Lung (tissue), 12 donors: Measurements from ENCODE around the gene PHB1. TPM values are rescaled to one million over a fixed set of nuclear protein-coding genes. Genes with fewer than 3 reads are reported as not detected.

Experiments used
- ATAC-seq: fragments of 200-7000 bp; cut with Tn5 transposase; one replicate; pipeline ENCODE4 v1.9.1; 2020; ENCODE audit warnings: moderate number of reproducible peaks; ENCODE audit not compliant: insufficient read depth, low FRiP score
- DNase-seq, 3 donors: peaks; one replicate each; pipeline ENCODE4 v3.0.0-alpha.2; 2013 to 2017
- H3K27ac ChIP-seq, 2 donors: one replicate each; pipeline ENCODE4 v1.5.1; 2013; ENCODE audit warnings: mild to moderate bottlenecking in 2 of 2, moderate library complexity in 2 of 2, control low read depth in 1 of 2, inconsistent platforms in 1 of 2, low read depth in 1 of 2, low read length in 1 of 2
- H3K27me3 ChIP-seq, 3 donors: one replicate each; pipeline ENCODE4 v1.5.1; 2013; ENCODE audit warnings: low read length in 2 of 3; ENCODE audit not compliant: control insufficient read depth in 3 of 3, insufficient read depth in 3 of 3
- H3K36me3 ChIP-seq, 4 donors: one replicate each; pipeline ENCODE4 v1.5.1; 2013; ENCODE audit warnings: low read length in 4 of 4, mild to moderate bottlenecking in 1 of 4, moderate library complexity in 1 of 4; ENCODE audit not compliant: control insufficient read depth in 4 of 4, insufficient read depth in 4 of 4
- H3K4me1 ChIP-seq, 5 donors: one replicate each; pipeline ENCODE4 v1.5.1; 2013; ENCODE audit warnings: low read length in 5 of 5, mild to moderate bottlenecking in 2 of 5, moderate library complexity in 1 of 5; ENCODE audit not compliant: control insufficient read depth in 5 of 5, insufficient read depth in 5 of 5
- H3K4me3 ChIP-seq: one replicate; pipeline ENCODE4 v1.5.1; 2013; ENCODE audit warnings: mild to moderate bottlenecking, control low read depth, moderate library complexity
- H3K9ac ChIP-seq, 2 donors: one replicate each; pipeline ENCODE4 v1.5.1; 2013; ENCODE audit warnings: low read length in 2 of 2, control low read depth in 1 of 2; ENCODE audit not compliant: insufficient read depth in 1 of 2
- H3K9me3 ChIP-seq, 4 donors: one replicate each; pipeline ENCODE4 v1.5.1; 2013; ENCODE audit warnings: low read length in 3 of 4, mild to moderate bottlenecking in 1 of 4, moderate library complexity in 1 of 4; ENCODE audit not compliant: control insufficient read depth in 4 of 4, insufficient read depth in 3 of 4
- CTCF ChIP-seq: IDR thresholded peaks from 2 replicates; pipeline ENCODE4 v1.5.1; 2012; ENCODE audit warnings: mild to moderate bottlenecking; ENCODE audit errors: control extremely low read depth, extremely low read depth
- WGBS, 2 donors: extraction: QIAGEN DNeasy Blood & Tissue Kit; methylation state at CpG; one replicate each; pipeline ENCODE4 v1.1.7; 2013; 5-methylcytosine and 5-hydroxymethylcytosine counted together
- polyA plus RNA-seq, 2 donors: library from polyadenylated mRNA; stranded (reverse); fragments of 200-250 nt; gene quantifications; one replicate each; pipeline ENCODE4 v1.2.1, GENCODE V29; 2013
- total RNA-seq, 2 donors: library from RNA; depleted of rRNA in 1 of 2; stranded (reverse); fragments of >200 nt in 1 of 2; gene quantifications; one replicate each; pipeline ENCODE4 v1.2.1, GENCODE V29; 2014 to 2021
- donor health status: control.
- donor health status: control.
- donor health status: Bipolar disorder and iron deficiency.
- donor health status: healthy.
- donor health status: DM: yes; HTN: yes; CAD: no.

PHB1 gene
- total and polyA plus RNA-seq, 4 donors = 51.2 to 209 (median 128) TPM

GRCh38 chr17:49454050-49454449 lies 39.4 kb upstream of the PHB1 start:
- Histone ChIP-seq H3K36me3 (no peaks in the 10 kb centered on the region), H3K9ac (no peak overlapping the region), H3K4me1 (peaks cover 0 to 22% (median 4%) of the 10 kb centered on the region in 5 donors), H3K27ac (no peak overlapping the region), H3K9me3 (no peaks in the 10 kb centered on the region), H3K4me3 (no peak overlapping the region), H3K27me3 (no peaks in the 10 kb centered on the region)
- DNase-seq (no peak), ATAC-seq (no peak)
- no peak for TF ChIP-seq CTCF
- WGBS, 2 donors = 75 to 76% methylated on average over 5 of the region's 5 CpGs

DNA sequence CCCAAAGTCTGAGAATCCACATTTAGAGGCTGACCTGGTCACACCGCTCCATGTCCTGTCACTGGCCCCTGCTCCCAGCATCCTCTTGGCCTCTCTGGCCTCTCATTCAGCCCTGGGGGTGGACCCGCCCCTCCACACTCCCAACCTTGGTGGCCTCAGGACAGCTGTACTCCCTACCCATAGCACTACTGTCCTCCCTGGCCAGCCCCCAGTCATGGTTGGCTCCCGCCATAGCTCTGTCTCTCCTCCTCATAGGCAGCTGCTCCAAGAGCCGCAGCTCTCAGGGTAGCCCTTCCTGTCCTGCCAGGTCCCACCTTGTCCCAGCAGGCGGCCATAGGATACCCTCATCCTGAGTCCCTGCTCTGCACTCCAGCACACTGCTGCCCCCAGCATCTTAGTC lies 38.0 kb upstream of the PHB1 start:
- ATAC-seq = no peak
- Histone ChIP-seq H3K4me1 (peaks cover 0 to 27% (median 4%) of the 10 kb centered on the region in 5 donors), H3K9ac (no peak overlapping the region), H3K36me3 (no peaks in the 10 kb centered on the region), H3K27ac (no peak overlapping the region), H3K9me3 (no peaks in the 10 kb centered on the region), H3K4me3 (no peak overlapping the region), H3K27me3 (no peaks in the 10 kb centered on the region)
- no peak for TF ChIP-seq CTCF
- 95 to 96% methylated on average over 5 of the region's 5 CpGs for WGBS, 2 donors
- no peak for DNase-seq

DNA sequence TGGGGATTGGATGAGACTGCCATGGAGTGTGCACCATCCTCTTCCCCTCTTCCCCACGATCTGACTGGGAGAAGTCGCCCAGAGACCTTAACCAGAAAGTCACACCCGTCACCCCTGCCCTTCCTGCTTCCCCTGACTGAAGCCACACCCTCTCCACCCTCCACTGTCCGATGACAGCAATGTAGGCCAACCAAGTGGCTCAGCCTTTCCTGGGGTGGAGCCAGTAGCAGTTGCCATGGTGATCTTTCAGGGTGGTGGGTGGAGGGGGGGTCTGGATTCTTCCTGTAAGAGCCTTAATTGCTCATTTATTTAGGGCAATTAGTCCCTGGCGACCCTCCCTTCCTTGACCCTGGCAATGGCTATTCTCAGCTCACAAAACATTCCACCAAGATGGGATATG lies 37.5 kb upstream of the PHB1 start:
- H3K9ac ChIP-seq = no peak overlapping the region
- H3K27ac ChIP-seq = no peak overlapping the region
- ATAC-seq = no peak
- peak in 1 of 3 donors; percentile 23 for DNase-seq
- no peaks in the 10 kb centered on the region for H3K27me3 ChIP-seq
- 43 to 53% methylated on average over 5 of the region's 5 CpGs for WGBS, 2 donors
- no peaks in the 10 kb centered on the region for H3K9me3 ChIP-seq
- no peak overlapping the region for H3K4me3 ChIP-seq
- TF ChIP-seq CTCF = no peak
- no peaks in the 10 kb centered on the region for H3K36me3 ChIP-seq
- peaks cover 0 to 29% (median 4%) of the 10 kb centered on the region in 5 donors for H3K4me1 ChIP-seq

GRCh38 chr17:49450735-49451134 lies 36.1 kb upstream of the PHB1 start:
- no peaks in the 10 kb centered on the region for H3K9me3 ChIP-seq
- H3K27me3 ChIP-seq = no peaks in the 10 kb centered on the region
- peaks cover 0 to 20% (median 2%) of the 10 kb centered on the region in 5 donors for H3K4me1 ChIP-seq
- H3K4me3 ChIP-seq = no peak overlapping the region
- H3K27ac ChIP-seq = no peak overlapping the region
- H3K9ac ChIP-seq = no peak overlapping the region
- ATAC-seq = no peak
- H3K36me3 ChIP-seq = no peaks in the 10 kb centered on the region
- DNase-seq = no peak
- no peak for TF ChIP-seq CTCF
- whole genome bisulfite sequencing, 2 donors = 32 to 67% methylated on average over 3 of the region's 3 CpGs
